GM21526 (cell line): Measurements from ENCODE around the gene PPCS.
"Not testable (repeated sequence)": the region's sequence is repeated elsewhere in the genome, so short reads cannot be mapped to it uniquely, and the experiment has no call there.

Experiments
- ATAC-seq: cut with Tn5 transposase; IDR thresholded peaks from one replicate; pipeline ENCODE4 v1.9.1; 2021; ENCODE audit warnings: moderate library complexity; ENCODE audit not compliant: unreplicated experiment, low FRiP score

Gene PPCS

GRCh38 chr1:42450061-42450460 is 6.3 kb upstream of the PPCS start:
- no peak for ATAC-seq

- ATAC-seq, result no peak
Observed at GRCh38 chr1:42453386-42453785, 3.0 kb upstream of the PPCS start.

- ATAC-seq, result no peak
Observed at GRCh38 chr1:42454403-42454802, 1.9 kb upstream of the PPCS start.

- ATAC-seq, result peak; percentile 45
Observed at GRCh38 chr1:42456754-42457089, 379 bp downstream of the PPCS start.

- no peak for ATAC-seq
Observed at GRCh38 chr1:42461196-42461595, 4.9 kb downstream of the PPCS start.

- ATAC-seq, result peak; percentile 98
Observed at GRCh38 chr1:42462828-42463763, 6.8 kb downstream of the PPCS start, which contains the start of gene CCDC30. Gene CCDC30, plus strand, starts transcription at chr1:42463286. Its CDS starts 17,266 bp downstream, at chr1:42480552.

GRCh38 chr1:42463921-42464320 is 7.6 kb downstream of the PPCS start:
- ATAC-seq, result no peak

- no peak for ATAC-seq
Observed at GRCh38 chr1:42466030-42466429, 9.7 kb downstream of the PPCS start.

- ATAC-seq, result no peak
Observed at GRCh38 chr1:42469727-42470126, 13.4 kb downstream of the PPCS start.

- ATAC-seq, result no peak
Observed at GRCh38 chr1:42476605-42477004, 20.3 kb downstream of the PPCS start.

- not testable (repeated sequence) for ATAC-seq
Observed at GRCh38 chr1:42477354-42477753, 21.0 kb downstream of the PPCS start.

GRCh38 chr1:42477775-42478174 is 21.4 kb downstream of the PPCS start:
- no peak for ATAC-seq

GRCh38 chr1:42479621-42480020 is 23.3 kb downstream of the PPCS start:
- no peak for ATAC-seq

GRCh38 chr1:42480921-42481320 is 24.6 kb downstream of the PPCS start:
- no peak for ATAC-seq

GRCh38 chr1:42482635-42483153 is 26.4 kb downstream of the PPCS start:
- ATAC-seq, result no peak

- no peak for ATAC-seq
Observed at GRCh38 chr1:42484382-42484781, 28.0 kb downstream of the PPCS start.

- ATAC-seq, result no peak
Observed at GRCh38 chr1:42490237-42490636, 33.9 kb downstream of the PPCS start.

GRCh38 chr1:42502031-42502430 is 45.7 kb downstream of the PPCS start:
- ATAC-seq, result not testable (repeated sequence)

- ATAC-seq, result no peak
Observed at GRCh38 chr1:42504535-42505128, 48.3 kb downstream of the PPCS start.

- no peak for ATAC-seq
Observed at GRCh38 chr1:42506576-42506975, 50.2 kb downstream of the PPCS start.
